HFFc6 (cell line): ENCODE results near the gene DOCK4. TPM values are rescaled to one million over a fixed set of nuclear protein-coding genes. Genes with fewer than 3 reads are reported as not detected.

Experiments used
- DNase-seq: peaks from one replicate; pipeline ENCODE4 v3.0.0-alpha.2; 2018
- H3K27ac Mint-ChIP-seq: 2 replicates; pipeline ENCODE4 v1.8.0; 2020; ENCODE audit warnings: mild to moderate bottlenecking, mixed read lengths
- H3K27me3 Mint-ChIP-seq: 2 replicates; pipeline ENCODE4 v1.8.0; 2021; ENCODE audit warnings: mild to moderate bottlenecking, moderate library complexity, mixed read lengths; ENCODE audit not compliant: insufficient read depth
- H3K36me3 Mint-ChIP-seq: 2 replicates; pipeline ENCODE4 v1.8.0; 2021; ENCODE audit warnings: low read depth, mixed read lengths
- H3K4me1 Mint-ChIP-seq: 2 replicates; pipeline ENCODE4 v1.8.0; 2020; ENCODE audit warnings: low read depth, mixed read lengths
- H3K4me3 Mint-ChIP-seq: 2 replicates; pipeline ENCODE4 v1.8.0; 2020; ENCODE audit warnings: mild to moderate bottlenecking, moderate library complexity, mixed read lengths
- H3K9me3 Mint-ChIP-seq: 2 replicates; pipeline ENCODE4 v1.8.0; 2020; ENCODE audit warnings: mild to moderate bottlenecking, mixed read lengths
- total RNA-seq, 6 experiments: library from RNA; stranded (reverse); fragmentation: NEBNext Ultra II Directional; extraction: Animal tissue kit (Norgen Biotek cat#: 25700); gene quantifications; 2 replicates in 1 of 6; 3 replicates in 5 of 6; pipeline ENCODE4 v1.2.3, GENCODE V29; 2021
- TF ChIP-seq, protein P1 (sequence below): fragments of 200-600 bp; sonication (generic); IDR thresholded peaks from 2 replicates; pipeline ENCODE4 v1.5.0; 2021; ENCODE audit warnings: antibody characterized with exemption, mild to moderate bottlenecking

Gene DOCK4
- total RNA-seq, 6 experiments from 2014 or later = 2.2 to 3.9 (median 3.3) TPM

DNA sequence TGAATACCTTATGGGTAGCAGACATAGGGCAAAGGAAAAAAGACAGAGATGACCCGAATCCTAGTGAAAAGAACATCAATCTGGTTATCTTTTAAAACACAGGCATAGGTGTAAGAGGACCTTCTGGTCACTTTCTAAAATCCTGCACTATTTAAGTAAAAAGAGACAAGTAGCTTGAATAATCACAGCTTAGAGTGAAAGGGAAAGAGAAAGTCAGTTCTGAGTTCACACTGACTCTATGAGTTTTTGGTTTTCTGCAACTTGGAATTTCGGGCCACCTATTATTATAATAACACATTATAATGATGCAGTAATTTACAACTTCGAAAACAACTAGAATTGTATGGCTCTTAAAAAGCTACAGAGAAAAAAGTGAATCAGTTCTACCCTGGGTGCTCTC is 247.8 kb downstream of the DOCK4 start:
- H3K27me3 Mint-ChIP-seq = no peaks in the 10 kb centered on the region; the same call in 1 of the 2 replicates
- no peak overlapping the region for H3K27ac Mint-ChIP-seq
- H3K4me1 Mint-ChIP-seq = peaks cover 14% of the 10 kb centered on the region; the same call in 1 of the 2 replicates
- no peaks in the 10 kb centered on the region for H3K36me3 Mint-ChIP-seq
- TF ChIP-seq, protein P1, sequence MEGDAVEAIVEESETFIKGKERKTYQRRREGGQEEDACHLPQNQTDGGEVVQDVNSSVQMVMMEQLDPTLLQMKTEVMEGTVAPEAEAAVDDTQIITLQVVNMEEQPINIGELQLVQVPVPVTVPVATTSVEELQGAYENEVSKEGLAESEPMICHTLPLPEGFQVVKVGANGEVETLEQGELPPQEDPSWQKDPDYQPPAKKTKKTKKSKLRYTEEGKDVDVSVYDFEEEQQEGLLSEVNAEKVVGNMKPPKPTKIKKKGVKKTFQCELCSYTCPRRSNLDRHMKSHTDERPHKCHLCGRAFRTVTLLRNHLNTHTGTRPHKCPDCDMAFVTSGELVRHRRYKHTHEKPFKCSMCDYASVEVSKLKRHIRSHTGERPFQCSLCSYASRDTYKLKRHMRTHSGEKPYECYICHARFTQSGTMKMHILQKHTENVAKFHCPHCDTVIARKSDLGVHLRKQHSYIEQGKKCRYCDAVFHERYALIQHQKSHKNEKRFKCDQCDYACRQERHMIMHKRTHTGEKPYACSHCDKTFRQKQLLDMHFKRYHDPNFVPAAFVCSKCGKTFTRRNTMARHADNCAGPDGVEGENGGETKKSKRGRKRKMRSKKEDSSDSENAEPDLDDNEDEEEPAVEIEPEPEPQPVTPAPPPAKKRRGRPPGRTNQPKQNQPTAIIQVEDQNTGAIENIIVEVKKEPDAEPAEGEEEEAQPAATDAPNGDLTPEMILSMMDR = no peak
- H3K4me3 Mint-ChIP-seq = no peak overlapping the region
- H3K9me3 Mint-ChIP-seq = no peaks in the 10 kb centered on the region
- DNase-seq = no peak

DNA sequence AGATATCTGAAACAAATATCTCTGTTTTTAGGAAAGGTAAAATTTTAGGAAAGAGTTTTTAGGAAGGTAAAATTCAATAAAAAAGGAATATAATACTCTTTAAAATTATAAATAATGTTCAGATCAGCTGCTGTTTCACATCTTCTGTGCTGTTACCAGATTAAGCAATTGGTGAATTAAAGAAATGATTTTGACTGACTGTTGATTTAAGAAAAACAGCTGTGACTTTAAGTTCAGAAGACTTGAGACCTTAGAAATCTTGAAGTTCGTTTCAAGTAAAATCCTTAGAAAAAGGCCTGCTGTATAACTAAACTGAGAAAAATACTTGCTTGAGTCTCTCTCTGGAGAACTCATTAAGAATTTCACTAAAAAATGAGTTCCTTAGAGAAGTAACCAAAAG is 250.6 kb downstream of the DOCK4 start:
- no peak overlapping the region for H3K27ac Mint-ChIP-seq
- H3K4me1 Mint-ChIP-seq = peaks cover 24% of the 10 kb centered on the region; the same call in 1 of the 2 replicates
- DNase-seq = no peak

DNA sequence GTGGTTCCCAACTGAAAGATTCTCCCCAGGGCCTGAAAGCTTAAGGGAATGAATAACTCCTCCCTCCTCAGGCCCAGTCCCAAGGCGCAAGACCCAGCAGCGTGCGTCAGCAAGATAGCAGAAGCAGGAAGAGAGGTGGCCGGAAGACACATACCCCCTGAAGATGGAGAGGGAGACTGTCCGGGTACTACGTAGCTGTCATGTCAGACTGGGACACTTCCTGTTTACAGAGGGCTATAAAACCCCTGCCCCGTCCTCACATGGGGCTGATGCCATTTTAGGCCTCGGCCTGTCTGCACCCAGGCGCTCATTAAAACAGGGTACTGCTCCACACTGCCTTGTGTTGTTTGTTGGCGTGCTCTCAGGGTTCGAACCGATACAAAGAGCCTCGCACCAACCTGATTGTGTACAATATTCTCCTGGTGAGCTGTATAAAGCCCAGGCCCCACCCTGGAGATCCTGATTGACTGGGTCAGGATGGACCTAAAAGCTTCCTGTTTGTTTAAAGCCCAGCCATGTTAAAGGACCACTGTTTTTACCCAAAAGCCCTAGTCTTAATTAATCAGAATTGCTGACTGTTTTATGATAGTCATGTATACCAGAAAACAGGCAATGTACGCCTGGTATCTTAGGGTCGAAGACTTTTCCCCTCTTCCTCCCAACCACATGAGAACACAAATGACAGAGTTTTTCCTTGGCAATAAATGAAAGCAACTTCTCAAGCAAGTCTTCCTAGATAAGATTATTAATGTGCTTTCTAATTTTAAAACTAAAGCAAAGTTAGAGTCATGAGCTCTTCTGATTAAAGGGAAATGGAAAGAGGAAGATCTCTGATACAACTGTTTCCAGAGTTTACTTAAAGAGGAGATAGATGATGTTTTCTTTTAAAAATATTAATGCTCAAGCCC is 251.5 kb downstream of the DOCK4 start:
- Mint-ChIP-seq H3K9me3 (no peaks in the 10 kb centered on the region), H3K4me1 (peaks cover 24% of the 10 kb centered on the region; the same call in 1 of the 2 replicates), H3K4me3 (no peak overlapping the region), H3K36me3 (no peaks in the 10 kb centered on the region), H3K27ac (no peak overlapping the region), H3K27me3 (no peaks in the 10 kb centered on the region; the same call in 1 of the 2 replicates)
- TF ChIP-seq, protein P1 = no peak
- no peak for DNase-seq

More for the DNA sequence above, 250.6 kb downstream of the DOCK4 start:
- Mint-ChIP-seq H3K4me3 (no peak overlapping the region), H3K36me3 (no peaks in the 10 kb centered on the region), H3K9me3 (no peaks in the 10 kb centered on the region), H3K27me3 (no peaks in the 10 kb centered on the region; the same call in 1 of the 2 replicates)
- TF ChIP-seq, protein P1 = no peak

DNA sequence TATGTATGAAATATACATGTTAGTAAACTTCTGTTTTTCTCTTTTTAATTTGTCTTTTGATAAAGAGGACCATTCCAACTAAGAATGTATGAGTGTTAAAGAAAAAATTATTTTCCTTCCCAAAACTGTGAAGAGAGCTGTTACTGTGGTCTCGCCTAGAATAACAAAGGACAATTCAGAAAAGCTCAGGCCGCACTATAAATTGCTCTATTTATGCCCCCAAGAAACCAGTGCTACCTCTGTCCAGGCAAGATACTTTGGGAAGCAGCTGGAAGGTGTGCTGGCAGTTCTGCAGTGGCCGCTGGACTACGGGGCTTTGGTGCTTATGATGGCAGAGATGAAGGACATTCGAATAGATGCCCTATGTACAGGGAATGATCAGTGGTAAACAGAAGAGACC is 252.1 kb downstream of the DOCK4 start:
- Mint-ChIP-seq H3K27me3 (no peaks in the 10 kb centered on the region; the same call in 1 of the 2 replicates), H3K27ac (no peak overlapping the region), H3K36me3 (no peaks in the 10 kb centered on the region), H3K9me3 (no peaks in the 10 kb centered on the region), H3K4me3 (no peak overlapping the region), H3K4me1 (peaks cover 21% of the 10 kb centered on the region; the same call in 1 of the 2 replicates)
- no peak for DNase-seq
- TF ChIP-seq, protein P1 = no peak

DNA sequence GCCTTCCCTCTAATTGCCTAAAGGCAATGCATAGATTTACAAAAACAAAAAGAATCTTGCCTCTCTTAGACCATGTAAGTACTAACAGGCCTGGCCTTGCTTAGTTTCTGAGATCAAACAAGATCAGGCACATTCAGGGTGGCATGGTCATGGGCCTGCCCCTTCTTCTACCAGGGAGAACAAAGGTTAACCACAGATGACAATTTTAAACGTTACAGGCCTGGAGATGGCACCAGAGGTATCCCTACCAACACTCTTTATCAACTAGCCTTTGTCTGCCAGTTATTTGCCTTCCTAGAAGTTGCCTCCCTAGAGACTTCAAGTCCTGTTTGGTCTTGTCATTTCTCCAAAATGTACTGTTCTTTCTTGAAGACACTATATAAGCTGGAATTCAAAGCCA is 252.6 kb downstream of the DOCK4 start:
- TF ChIP-seq, protein P1 = peak; percentile 19; the same call in 1 of the 2 replicates
- Mint-ChIP-seq H3K27ac (no peak overlapping the region), H3K27me3 (no peaks in the 10 kb centered on the region), H3K4me3 (no peak overlapping the region), H3K4me1 (peaks cover 17% of the 10 kb centered on the region; the same call in 1 of the 2 replicates), H3K36me3 (no peaks in the 10 kb centered on the region), H3K9me3 (no peaks in the 10 kb centered on the region)
- peak; percentile 8 for DNase-seq
